Stimulated activated CD4-positive, alpha-beta T cell treated with anti-CD3 and anti-CD28 coated beads, Interleukin-1b, Interleukin-23, amount 100 ng/mL, for 1 hour (primary cell): ENCODE measurements around the gene KTI12.

Source experiments
- DNase-seq, 2 donors: peaks; one replicate each; pipeline ENCODE4 v3.0.0-alpha.2; 2020; ENCODE audit warnings: low read depth in 2 of 2

KTI12 gene

GRCh38 chr1:51988254-51988653 lies 45.4 kb downstream of the KTI12 start:
- no peak for DNase-seq

GRCh38 chr1:51986718-51987117 lies 46.9 kb downstream of the KTI12 start:
- DNase-seq: no peak

GRCh38 chr1:51982161-51982560 lies 51.4 kb downstream of the KTI12 start:
- DNase-seq: no peak
